SK-N-SH (cell line): ENCODE results near the gene MALL. TPM values are rescaled to one million over a fixed set of nuclear protein-coding genes. Genes with fewer than 3 reads are reported as not detected.

Experiments used
- CTCF ChIA-PET: fragments of 300-600, 350-600 bp; formaldehyde crosslinking; extraction: SDS; loops from one replicate; lab custom pipeline; 2021; lab: Yijun Ruan, JAX
- POLR2A ChIA-PET: fragments of 350-600 bp; sonication (Branson Sonifier 250); formaldehyde crosslinking; extraction: SDS; loops from one replicate; lab custom pipeline; 2020; ENCODE audit warnings: antibody characterized with exemption, inconsistent platforms; lab: Yijun Ruan, JAX
- DNase-seq: peaks from one replicate; pipeline ENCODE4 v3.0.0; 2012
- H2AFZ ChIP-seq: fragments of 200-600 bp; sonication (generic); 2 replicates; pipeline ENCODE4 v1.8.1; 2016; ENCODE audit warnings: antibody characterized with exemption, mild to moderate bottlenecking, low read depth
- H3F3A ChIP-seq: fragments of 200-600 bp; sonication (generic); replicated peaks from 2 replicates; pipeline ENCODE3; 2016; ENCODE audit warnings: antibody characterized with exemption, mild to moderate bottlenecking; ENCODE audit not compliant: insufficient read depth
- H3K27ac ChIP-seq, 2 experiments: fragments of 200-500 bp in 1 of 2; fragments of 200-600 bp in 1 of 2; sonication (Bioruptor generic) in 1 of 2; sonication (generic), shearing (Covaris generic) in 1 of 2; 2 replicates each; pipeline versions ENCODE4 v1.5.1 to v1.6.1; 2014 to 2016; ENCODE audit warnings: low read depth in 2 of 2, inconsistent platforms in 1 of 2, low read length in 1 of 2, mild to moderate bottlenecking in 1 of 2, mixed read lengths in 1 of 2
- H3K27me3 ChIP-seq: fragments of 200-600 bp; sonication (generic), shearing (Covaris generic); 2 replicates; pipeline ENCODE4 v1.6.1; 2016; ENCODE audit warnings: mixed run types; ENCODE audit not compliant: insufficient read depth
- H3K36me3 ChIP-seq, 2 experiments: fragments of 200-500 bp in 1 of 2; fragments of 200-600 bp in 1 of 2; sonication (Bioruptor generic) in 1 of 2; sonication (generic) in 1 of 2; replicated peaks in 1 of 2; 2 replicates each; pipeline versions ENCODE3 to v1.5.1; 2014 to 2016; ENCODE audit warnings: low read length in 1 of 2, mild to moderate bottlenecking in 1 of 2; ENCODE audit not compliant: insufficient read depth in 2 of 2, control insufficient read depth in 1 of 2
- H3K4me1 ChIP-seq, 2 experiments: fragments of 200-500 bp in 1 of 2; fragments of 200-600 bp in 1 of 2; sonication (Bioruptor generic) in 1 of 2; sonication (generic), shearing (Covaris generic) in 1 of 2; 2 replicates each; pipeline versions ENCODE4 v1.5.1 to v1.6.1; 2014 to 2016; ENCODE audit warnings: low read depth in 1 of 2, low read length in 1 of 2, mixed run types in 1 of 2; ENCODE audit not compliant: insufficient read depth in 2 of 2, control insufficient read depth in 1 of 2
- H3K4me2 ChIP-seq: fragments of 200-600 bp; sonication (generic), shearing (Covaris generic); 2 replicates; pipeline ENCODE4 v1.6.1; 2017; ENCODE audit warnings: mixed run types
- H3K4me3 ChIP-seq, 2 experiments: fragments of 200-500 bp in 1 of 2; fragments of 200-600 bp in 1 of 2; sonication (Bioruptor generic) in 1 of 2; sonication (generic), shearing (Covaris generic) in 1 of 2; 2 replicates each; pipeline versions ENCODE4 v1.5.1 to v1.8.1; 2014 to 2016; ENCODE audit warnings: low read depth in 2 of 2, inconsistent platforms in 1 of 2, low read length in 1 of 2, mild to moderate bottlenecking in 1 of 2, mixed read lengths in 1 of 2, moderate library complexity in 1 of 2
- H3K79me2 ChIP-seq: fragments of 200-600 bp; sonication (generic); 2 replicates; pipeline ENCODE4 v1.8.1; 2017; ENCODE audit warnings: mild to moderate bottlenecking; ENCODE audit not compliant: insufficient read depth
- H3K9ac ChIP-seq: fragments of 200-600 bp; sonication (generic); 2 replicates; pipeline ENCODE4 v1.6.1; 2017; ENCODE audit warnings: mixed run types
- H3K9me2 ChIP-seq: fragments of 200-600 bp; sonication (generic); 2 replicates; pipeline ENCODE4 v1.6.1; 2017; ENCODE audit warnings: mixed run types
- H3K9me3 ChIP-seq: fragments of 200-600 bp; sonication (generic); 2 replicates; pipeline ENCODE4 v1.6.1; 2017; ENCODE audit warnings: mixed run types, mild to moderate bottlenecking, moderate library complexity
- H4K20me1 ChIP-seq: fragments of 200-600 bp; sonication (generic); 2 replicates; pipeline ENCODE4 v1.6.1; 2017; ENCODE audit warnings: mild to moderate bottlenecking, mixed run types; ENCODE audit not compliant: insufficient read depth
- CTCF ChIP-seq: fragments of 200-600 bp; sonication (generic); IDR thresholded peaks from 2 replicates; pipeline ENCODE4 v1.6.1; 2017; ENCODE audit warnings: antibody characterized with exemption, mild to moderate bottlenecking, moderate library complexity
- EZH2phosphoT487 ChIP-seq: fragments of 200-600 bp; sonication (generic); IDR thresholded peaks from 2 replicates; pipeline ENCODE4 v1.6.1; 2017; ENCODE audit warnings: low read depth, mixed run types, mild to moderate bottlenecking, antibody characterized with exemption, moderate library complexity, borderline replicate concordance
- FOSL2 ChIP-seq: IDR thresholded peaks from 2 replicates; pipeline ENCODE4 v1.4.0; 2012; ENCODE audit warnings: low read depth, mild to moderate bottlenecking, moderate library complexity, borderline replicate concordance
- FOXJ3 ChIP-seq: sonication (generic); formaldehyde crosslinking; IDR thresholded peaks from 2 replicates; pipeline ENCODE4 v1.5.1; 2020; ENCODE audit warnings: mild to moderate bottlenecking, missing genetic modification reagents
- MAX ChIP-seq: IDR thresholded peaks from 2 replicates; pipeline ENCODE4 v1.4.0; 2012; ENCODE audit warnings: low read depth
- MEF2A ChIP-seq: IDR thresholded peaks from 2 replicates; pipeline ENCODE4 v1.4.0; 2012; ENCODE audit warnings: low read depth, borderline replicate concordance
- MXI1 ChIP-seq: IDR thresholded peaks from 2 replicates; pipeline ENCODE4 v1.6.1; 2012; ENCODE audit warnings: mild to moderate bottlenecking, low read depth, low read length, improper control_type of control experiment
- NRF1 ChIP-seq: IDR thresholded peaks from 2 replicates; pipeline ENCODE4 v1.6.1; 2012; ENCODE audit warnings: low read depth, mild to moderate bottlenecking, low read length
- RCOR1 ChIP-seq: fragments of 150-350 bp; IDR thresholded peaks from 2 replicates; pipeline ENCODE4 v1.6.1; 2017; ENCODE audit warnings: antibody characterized with exemption, low read length
- RFX5 ChIP-seq: IDR thresholded peaks from 2 replicates; pipeline ENCODE4 v1.6.1; 2012; ENCODE audit warnings: mild to moderate bottlenecking, improper control_type of control experiment, low read length
- RXRA ChIP-seq: IDR thresholded peaks from 2 replicates; pipeline ENCODE4 v1.4.0; 2012; ENCODE audit warnings: low read depth, mild to moderate bottlenecking, borderline replicate concordance
- SMC3 ChIP-seq: IDR thresholded peaks from 2 replicates; pipeline ENCODE4 v1.6.1; 2012; ENCODE audit warnings: low read depth, low read length, improper control_type of control experiment
- TAF1 ChIP-seq: IDR thresholded peaks from 2 replicates; pipeline ENCODE4 v1.6.1; 2012; ENCODE audit warnings: low read depth, mild to moderate bottlenecking, low read length, moderate library complexity, borderline replicate concordance
- TCF12 ChIP-seq: IDR thresholded peaks from 2 replicates; pipeline ENCODE4 v1.4.0; 2012
- TEAD4 ChIP-seq: IDR thresholded peaks from 2 replicates; pipeline ENCODE4 v1.4.0; 2012; ENCODE audit warnings: mild to moderate bottlenecking, borderline replicate concordance; ENCODE audit not compliant: insufficient read depth
- USF1 ChIP-seq: IDR thresholded peaks from 2 replicates; pipeline ENCODE4 v1.4.0; 2012; ENCODE audit warnings: low read depth, borderline replicate concordance
- USF2 ChIP-seq: fragments of 150-350 bp; IDR thresholded peaks from 2 replicates; pipeline ENCODE4 v1.6.1; 2017; ENCODE audit warnings: antibody characterized with exemption, low read length, low read depth, borderline replicate concordance
- YY1 ChIP-seq: IDR thresholded peaks from 2 replicates; pipeline ENCODE4 v1.4.0; 2012; ENCODE audit warnings: low read depth, mild to moderate bottlenecking
- ZBTB33 ChIP-seq: IDR thresholded peaks from 2 replicates; pipeline ENCODE4 v1.4.0; 2012; ENCODE audit warnings: low read depth, borderline replicate concordance
- WGBS: methylation state at CpG from one replicate; pipeline ENCODE4 v1.1.6; 2017; ENCODE audit warnings: low lambda C conversion rate; 5-methylcytosine and 5-hydroxymethylcytosine counted together
- polyA plus RNA-seq, 3 experiments: library from polyadenylated mRNA; depleted of rRNA; stranded (reverse); fragments of >200 nt; gene quantifications; 2 replicates each; pipeline ENCODE4 v1.2.3, GENCODE V29; 2012

MALL gene
- polyA plus RNA-seq, 1 of the 3 experiments (the other 2 are of a cell fraction): 5.2 TPM

- CTCF ChIA-PET: no interaction called here
- TF ChIP-seq MAX: no peak
- no peak for TF ChIP-seq FOSL2
- TF ChIP-seq, all 33 proteins: peak for 0
- Histone ChIP-seq H3F3A (peaks cover 35% of the 10 kb centered on the region), H3K27ac (peak overlapping the region in 1 of 2 experiments; percentile 100; a peak in 2 of 4 replicates), H3K4me1 (peaks cover under 1 to 22% of the 10 kb centered on the region in 2 experiments; a peak in 3 of 4 replicates), H3K9me3 (no peaks in the 10 kb centered on the region), H3K79me2 (peaks cover 5% of the 10 kb centered on the region), H3K4me3 (no peak overlapping the region), H3K27me3 (no peaks in the 10 kb centered on the region), H3K4me2 (no peak overlapping the region), H2AFZ (no peak overlapping the region), H4K20me1 (no peaks in the 10 kb centered on the region), H3K36me3 (peaks cover 0 to 7% of the 10 kb centered on the region in 2 experiments), H3K9ac (no peak overlapping the region), H3K9me2 (no peaks in the 10 kb centered on the region)
- no peak for DNase-seq
- 71% methylated on average over 3 of the region's 3 CpGs for WGBS
- POLR2A ChIA-PET: no interaction called here
Measured at GRCh38 chr2:110107092-110108079, 8.2 kb downstream of the MALL start.

GRCh38 chr2:110106642-110107041, 9.0 kb downstream of the MALL start:
- H3K4me2 ChIP-seq: peak overlapping the region; percentile 56; the same call in 1 of the 2 replicates
- H3K9me2 ChIP-seq: no peaks in the 10 kb centered on the region
- H3K27ac ChIP-seq: peak overlapping the region in 1 of 2 experiments; percentile 100; a peak in 2 of 4 replicates
- no peaks in the 10 kb centered on the region for H4K20me1 ChIP-seq
- CTCF ChIA-PET: no interaction called here
- H3K27me3 ChIP-seq: no peaks in the 10 kb centered on the region
- DNase-seq: no peak
- no peaks in the 10 kb centered on the region for H3K9me3 ChIP-seq
- H3K9ac ChIP-seq: peak overlapping the region; percentile 70
- peaks cover 43% of the 10 kb centered on the region for H3F3A ChIP-seq
- H2AFZ ChIP-seq: peak overlapping the region; percentile 54; the same call in 1 of the 2 replicates
- POLR2A ChIA-PET: no interaction called here
- WGBS: 75% methylated on average over 6 of the region's 6 CpGs
- peaks cover 0 to 7% of the 10 kb centered on the region in 2 experiments for H3K36me3 ChIP-seq
- no peak overlapping the region for H3K4me3 ChIP-seq
- H3K79me2 ChIP-seq: peaks cover 5% of the 10 kb centered on the region
- H3K4me1 ChIP-seq: peaks cover 8 to 29% of the 10 kb centered on the region in 2 experiments; a peak in 3 of 4 replicates
- TF ChIP-seq EZH2phosphoT487: no peak
- TF ChIP-seq TAF1: no peak
- TF ChIP-seq CTCF: no peak
- no peak for TF ChIP-seq RFX5
- TF ChIP-seq TEAD4: no peak
- no peak for TF ChIP-seq TCF12
- no peak for TF ChIP-seq MXI1
- no peak for TF ChIP-seq MAX
- no peak for TF ChIP-seq RCOR1
- TF ChIP-seq NRF1: no peak
- no peak for TF ChIP-seq FOXJ3
- no peak for TF ChIP-seq ZBTB33
- TF ChIP-seq FOSL2: no peak
- TF ChIP-seq YY1: no peak
- TF ChIP-seq MEF2A: no peak
- TF ChIP-seq SMC3: no peak
- no peak for TF ChIP-seq USF1
- no peak for TF ChIP-seq RXRA
- no peak for TF ChIP-seq USF2
